ENCODE measurements around the gene GIMAP8. TPM values are rescaled to one million over a fixed set of nuclear protein-coding genes. Genes with fewer than 3 reads are reported as not detected.

Gene GIMAP8
- total RNA-seq, 1 donor from 2014 or later, result not detected

GRCh38 chr7:150441524-150441923 lies 8.9 kb upstream of the GIMAP8 start:
- H3K4me3 ChIP-seq (ENCODE audit: low read depth, low read length), result no peak overlapping the region
- TF ChIP-seq CTCF (conservative IDR thresholded peaks at IDR 0.05; ENCODE audit: low read depth, low read length), result no peak
- no peak for DNase-seq (ENCODE audit: low read depth)

GRCh38 chr7:150442811-150443210 lies 7.6 kb upstream of the GIMAP8 start:
- DNase-seq (ENCODE audit: low read depth), result no peak
- TF ChIP-seq CTCF (conservative IDR thresholded peaks at IDR 0.05; ENCODE audit: low read depth, low read length), result no peak
- H3K4me3 ChIP-seq (ENCODE audit: low read depth, low read length), result no peak overlapping the region

GRCh38 chr7:150443793-150444540 lies 6.5 kb upstream of the GIMAP8 start:
- no peak overlapping the region for H3K4me3 ChIP-seq (ENCODE audit: low read depth, low read length)
- TF ChIP-seq CTCF (conservative IDR thresholded peaks at IDR 0.05; ENCODE audit: low read depth, low read length), result no peak

GRCh38 chr7:150444674-150445365 lies 5.6 kb upstream of the GIMAP8 start:
- TF ChIP-seq CTCF (conservative IDR thresholded peaks at IDR 0.05; ENCODE audit: low read depth, low read length), result no peak

More at GRCh38 chr7:150443793-150444540, 6.5 kb upstream of the GIMAP8 start:
- DNase-seq (ENCODE audit: low read depth), result no peak

GRCh38 chr7:150446288-150446938 lies 4.0 kb upstream of the GIMAP8 start:
- H3K4me3 ChIP-seq (ENCODE audit: low read depth, low read length), result no peak overlapping the region
- no peak for DNase-seq (ENCODE audit: low read depth)
- no peak for TF ChIP-seq CTCF (conservative IDR thresholded peaks at IDR 0.05; ENCODE audit: low read depth, low read length)

More at GRCh38 chr7:150444674-150445365, 5.6 kb upstream of the GIMAP8 start:
- no peak overlapping the region for H3K4me3 ChIP-seq (ENCODE audit: low read depth, low read length)
- DNase-seq (ENCODE audit: low read depth), result no peak

- H3K4me3 ChIP-seq (ENCODE audit: low read depth, low read length), result no peak overlapping the region
- no peak for TF ChIP-seq CTCF (conservative IDR thresholded peaks at IDR 0.05; ENCODE audit: low read depth, low read length)
- no peak for DNase-seq (ENCODE audit: low read depth)
Measured at GRCh38 chr7:150447966-150448788, 2.3 kb upstream of the GIMAP8 start.
